Erythroblast (primary cell): ENCODE results near the gene RORB.

Experiments
- GATA1 ChIP-seq: IDR thresholded peaks from 2 replicates; pipeline ENCODE4 v1.6.1; 2011; ENCODE audit warnings: low read depth, mild to moderate bottlenecking, control low read depth, low read length, moderate library complexity
- POLR2A ChIP-seq: IDR thresholded peaks from 2 replicates; pipeline ENCODE4 v1.6.1; 2011; ENCODE audit warnings: mild to moderate bottlenecking, low read length

GRCh38 chr9:74562611-74563010 lies 65.5 kb downstream of the RORB start:
- no peak for TF ChIP-seq POLR2A
- TF ChIP-seq GATA1, result no peak
